Trophoblast cell (in vitro differentiated cells and primary cell): ENCODE measurements around the gene TMEM221.

Source experiments
- DNase-seq, 2 donors: peaks; one replicate each; pipeline ENCODE4 v3.0.0-alpha.2; 2016
- H2AFZ ChIP-seq: 2 replicates; pipeline ENCODE4 v1.6.1; 2013; ENCODE audit warnings: low read length, moderate library complexity, mild to moderate bottlenecking; ENCODE audit not compliant: insufficient read depth, poor library complexity
- H2AK5ac ChIP-seq: 2 replicates; pipeline ENCODE4 v1.6.1; 2013; ENCODE audit warnings: mild to moderate bottlenecking, low read length
- H2BK120ac ChIP-seq: 2 replicates; pipeline ENCODE4 v1.6.1; 2013; ENCODE audit warnings: low read length, mild to moderate bottlenecking, moderate library complexity; ENCODE audit not compliant: insufficient read depth, poor library complexity
- H2BK12ac ChIP-seq: 2 replicates; pipeline ENCODE4 v1.6.1; 2013; ENCODE audit warnings: mild to moderate bottlenecking, low read length, moderate library complexity
- H2BK5ac ChIP-seq: 2 replicates; pipeline ENCODE4 v1.6.1; 2013; ENCODE audit warnings: low read length, low read depth, moderate library complexity, mild to moderate bottlenecking; ENCODE audit not compliant: poor library complexity
- H3K14ac ChIP-seq: 2 replicates; pipeline ENCODE4 v1.6.1; 2013; ENCODE audit warnings: mild to moderate bottlenecking, low read length
- H3K18ac ChIP-seq: 2 replicates; pipeline ENCODE4 v1.6.1; 2013; ENCODE audit warnings: mild to moderate bottlenecking, low read length
- H3K23ac ChIP-seq: 2 replicates; pipeline ENCODE4 v1.6.1; 2013; ENCODE audit warnings: low read length
- H3K27ac ChIP-seq: 2 replicates; pipeline ENCODE4 v1.5.1; 2013; ENCODE audit warnings: low read depth, mild to moderate bottlenecking, inconsistent platforms, low read length, moderate library complexity
- H3K27me3 ChIP-seq: 2 replicates; pipeline ENCODE4 v1.6.1; 2013; ENCODE audit warnings: inconsistent platforms, mild to moderate bottlenecking, low read length, moderate library complexity; ENCODE audit not compliant: insufficient read depth
- H3K36me3 ChIP-seq, 2 experiments: 1 replicate in 1 of 2; 2 replicates in 1 of 2; pipeline ENCODE4 v1.6.1; 2013; ENCODE audit warnings: low read length in 2 of 2, mild to moderate bottlenecking in 2 of 2, moderate library complexity in 1 of 2; ENCODE audit not compliant: insufficient read depth in 2 of 2, control insufficient read depth in 1 of 2
- H3K4ac ChIP-seq: 2 replicates; pipeline ENCODE4 v1.6.1; 2013; ENCODE audit warnings: low read depth, mild to moderate bottlenecking, low read length, moderate library complexity
- H3K4me1 ChIP-seq, 2 experiments: 1 replicate in 1 of 2; 2 replicates in 1 of 2; pipeline ENCODE4 v1.6.1; 2013; ENCODE audit warnings: low read length in 2 of 2, mild to moderate bottlenecking in 2 of 2, moderate library complexity in 1 of 2; ENCODE audit not compliant: insufficient read depth in 2 of 2, control insufficient read depth in 1 of 2
- H3K4me2 ChIP-seq: 2 replicates; pipeline ENCODE4 v1.6.1; 2013; ENCODE audit warnings: inconsistent platforms, mild to moderate bottlenecking, low read length, moderate library complexity
- H3K4me3 ChIP-seq: 2 replicates; pipeline ENCODE4 v1.5.1; 2013; ENCODE audit warnings: mild to moderate bottlenecking, low read depth, low read length, inconsistent platforms
- H3K79me1 ChIP-seq: one replicate; pipeline ENCODE4 v1.6.1; 2013; ENCODE audit warnings: low read length
- H3K79me2 ChIP-seq: 2 replicates; pipeline ENCODE4 v1.6.1; 2013; ENCODE audit warnings: low read length, mild to moderate bottlenecking; ENCODE audit not compliant: control insufficient read depth, insufficient read depth, poor library complexity
- H3K9ac ChIP-seq: 2 replicates; pipeline ENCODE4 v1.6.1; 2013; ENCODE audit warnings: mild to moderate bottlenecking, low read length
- H3K9me3 ChIP-seq: 2 replicates; pipeline ENCODE4 v1.6.1; 2013; ENCODE audit warnings: low read depth, mild to moderate bottlenecking, control low read depth, inconsistent platforms, low read length; ENCODE audit not compliant: insufficient read depth
- H4K12ac ChIP-seq: 2 replicates; pipeline ENCODE4 v1.6.1; 2013; ENCODE audit warnings: low read depth, mild to moderate bottlenecking, low read length, moderate library complexity
- H4K8ac ChIP-seq: 2 replicates; pipeline ENCODE4 v1.6.1; 2013; ENCODE audit warnings: low read depth, mild to moderate bottlenecking, low read length, moderate library complexity
- H4K91ac ChIP-seq: one replicate; pipeline ENCODE4 v1.6.1; 2013; ENCODE audit warnings: low read depth, mild to moderate bottlenecking, low read length, moderate library complexity
- WGBS: extraction: QIAGEN DNeasy Blood & Tissue Kit; methylation state at CpG from one replicate; pipeline ENCODE4 v1.1.7; 2013; ENCODE audit warnings: missing lambda C conversion rate; ENCODE audit not compliant: insufficient read length, insufficient coverage; ENCODE audit errors: extremely low coverage; 5-methylcytosine and 5-hydroxymethylcytosine counted together

The TMEM221 gene

GRCh38 chr19:17420475-17420924 lies 28.0 kb downstream of the TMEM221 start:
- peak overlapping the region; percentile 66 for H4K12ac ChIP-seq
- H3K4ac ChIP-seq: peak overlapping the region; percentile 61
- peak overlapping the region; percentile 81 for H3K18ac ChIP-seq
- H3K14ac ChIP-seq: peak overlapping the region; percentile 83
- H2AK5ac ChIP-seq: peak overlapping the region; percentile 5
- H4K8ac ChIP-seq: peak overlapping the region; percentile 80
- H2AFZ ChIP-seq: peak overlapping the region; percentile 91
- H3K79me1 ChIP-seq: peaks cover 10% of the 10 kb centered on the region
- no CpG with 5 or more reads among the region's 25 CpGs for WGBS
- H3K27ac ChIP-seq: no peak overlapping the region
- peak overlapping the region; percentile 72 for H3K4me2 ChIP-seq
- H3K27me3 ChIP-seq: no peaks in the 10 kb centered on the region
- no peaks in the 10 kb centered on the region for H3K9me3 ChIP-seq
- no peak overlapping the region for H2BK12ac ChIP-seq
- H3K23ac ChIP-seq: no peak overlapping the region
- peak overlapping the region; percentile 57 for H2BK120ac ChIP-seq
- peaks cover 6% of the 10 kb centered on the region for H3K79me2 ChIP-seq
- H2BK5ac ChIP-seq: no peak overlapping the region
- no peak overlapping the region for H3K9ac ChIP-seq
- peaks cover 5 to 6% of the 10 kb centered on the region in 2 experiments for H3K36me3 ChIP-seq
- DNase-seq: peak; percentile 4 to 54
- peaks cover 10 to 16% of the 10 kb centered on the region in 2 experiments for H3K4me1 ChIP-seq
- peak overlapping the region; percentile 88 for H4K91ac ChIP-seq
- peak overlapping the region; percentile 87 for H3K4me3 ChIP-seq

GRCh38 chr19:17419621-17420474 lies 28.6 kb downstream of the TMEM221 start, which contains the start of gene MVB12A:
MVB12A (plus strand) TSS chr19:17420047; CDS start chr19:17420136, 89 bp downstream.
- Histone ChIP-seq H3K79me1 (peaks cover 10% of the 10 kb centered on the region), H3K4ac (peak within 1 kb of the TSS; percentile 61), H3K9ac (no peak within 1 kb of the TSS), H3K27ac (peak within 1 kb of the TSS; percentile 79), H3K79me2 (peaks cover 6% of the 10 kb centered on the region), H2BK5ac (peak within 1 kb of the TSS; percentile 18), H4K12ac (peak within 1 kb of the TSS; percentile 74), H4K8ac (peak within 1 kb of the TSS; percentile 90), H2AK5ac (peak within 1 kb of the TSS; percentile 5), H3K27me3 (no peaks in the 10 kb centered on the region), H4K91ac (peak within 1 kb of the TSS; percentile 88), H3K4me2 (peak within 1 kb of the TSS; percentile 72), H2BK12ac (peak within 1 kb of the TSS; percentile 15), H3K4me3 (peak within 1 kb of the TSS; percentile 87), H3K4me1 (peaks cover 10 to 15% of the 10 kb centered on the region in 2 experiments), H3K23ac (no peak within 1 kb of the TSS), H3K14ac (peak within 1 kb of the TSS; percentile 83), H2BK120ac (peak within 1 kb of the TSS; percentile 57), H3K18ac (peak within 1 kb of the TSS; percentile 81), H3K9me3 (no peaks in the 10 kb centered on the region), H3K36me3 (peaks cover 5 to 6% of the 10 kb centered on the region in 2 experiments), H2AFZ (peak within 1 kb of the TSS; percentile 91)
- no CpG with 5 or more reads among the region's 85 CpGs for WGBS
- peak; percentile 98 to 99 for DNase-seq

DNA sequence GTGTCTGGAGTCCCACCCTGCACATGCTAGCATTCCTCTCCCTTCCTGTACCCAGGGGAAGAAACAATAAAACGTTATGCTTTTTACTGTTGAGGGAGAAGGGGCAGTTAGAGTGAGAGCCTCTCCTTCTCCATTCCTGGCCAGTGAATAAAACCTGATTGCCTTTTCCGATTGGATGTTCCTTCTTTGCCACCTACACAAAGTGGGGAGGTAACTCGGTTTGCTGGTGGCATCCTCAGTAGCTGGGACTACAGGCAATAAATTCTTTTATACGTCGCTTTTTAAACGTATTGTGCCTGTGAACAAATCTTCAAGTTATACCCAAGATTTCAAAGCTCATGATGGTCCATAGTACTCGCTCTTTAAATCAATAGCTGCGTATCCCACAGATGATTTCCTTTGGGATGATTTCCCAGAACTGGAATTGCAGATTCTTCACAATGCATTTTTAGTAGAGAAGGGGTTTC lies 29.3 kb downstream of the TMEM221 start:
- peak overlapping the region; percentile 79 for H3K27ac ChIP-seq
- H3K4me1 ChIP-seq: peaks cover 11 to 12% of the 10 kb centered on the region in 2 experiments
- no peak overlapping the region for H3K23ac ChIP-seq
- peaks cover 6% of the 10 kb centered on the region for H3K79me2 ChIP-seq
- H3K9ac ChIP-seq: no peak overlapping the region
- peak overlapping the region; percentile 47 for H3K14ac ChIP-seq
- H4K91ac ChIP-seq: peak overlapping the region; percentile 70
- H2BK5ac ChIP-seq: peak overlapping the region; percentile 18
- peak overlapping the region; percentile 29 for H3K4me3 ChIP-seq
- H3K27me3 ChIP-seq: no peaks in the 10 kb centered on the region
- H3K9me3 ChIP-seq: no peaks in the 10 kb centered on the region
- no CpG with 5 or more reads among the region's 8 CpGs for WGBS
- H3K18ac ChIP-seq: no peak overlapping the region
- peak overlapping the region; percentile 15 for H2BK12ac ChIP-seq
- no peak overlapping the region for H2AFZ ChIP-seq
- H4K12ac ChIP-seq: peak overlapping the region; percentile 74
- H3K79me1 ChIP-seq: peaks cover 10% of the 10 kb centered on the region
- DNase-seq: peak in 1 of 2 donors; percentile 59
- H2AK5ac ChIP-seq: peak overlapping the region; percentile 5
- peak overlapping the region; percentile 66 for H3K4me2 ChIP-seq
- H3K36me3 ChIP-seq: peaks cover 5 to 6% of the 10 kb centered on the region in 2 experiments
- H2BK120ac ChIP-seq: peak overlapping the region; percentile 40
- H4K8ac ChIP-seq: peak overlapping the region; percentile 90
- H3K4ac ChIP-seq: peak overlapping the region; percentile 14

DNA sequence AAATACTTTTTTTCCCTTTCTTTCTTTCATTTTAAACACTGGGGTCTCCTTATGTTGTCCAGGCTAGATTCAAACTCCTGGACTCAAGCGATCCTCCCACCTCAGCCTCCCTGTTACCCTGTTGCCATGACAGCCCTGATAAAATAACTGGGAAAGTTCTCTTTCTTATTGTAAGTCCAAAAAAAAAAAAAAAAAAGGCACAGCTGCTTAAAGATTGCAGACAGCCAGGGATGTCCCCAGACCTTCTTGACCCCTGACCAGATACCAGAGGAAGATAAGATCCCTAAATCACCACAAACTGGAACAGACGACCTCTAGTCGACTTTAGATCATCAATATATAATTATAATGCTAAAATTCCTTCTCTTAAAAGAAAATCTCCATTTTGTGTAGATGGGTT lies 29.8 kb downstream of the TMEM221 start:
- DNase-seq: peak; percentile 60 to 90

More for the DNA sequence above, 29.8 kb downstream of the TMEM221 start:
- no peak overlapping the region for H2BK120ac ChIP-seq
- no peak overlapping the region for H4K91ac ChIP-seq
- peak overlapping the region; percentile 15 for H2BK12ac ChIP-seq
- H3K79me2 ChIP-seq: peaks cover 6% of the 10 kb centered on the region
- peaks cover 2% of the 10 kb centered on the region in 2 experiments for H3K36me3 ChIP-seq
- H3K4me2 ChIP-seq: no peak overlapping the region
- no peaks in the 10 kb centered on the region for H3K9me3 ChIP-seq
- H3K18ac ChIP-seq: no peak overlapping the region
- no peak overlapping the region for H4K8ac ChIP-seq
- no peak overlapping the region for H4K12ac ChIP-seq
- no peak overlapping the region for H3K4me3 ChIP-seq
- H3K27me3 ChIP-seq: no peaks in the 10 kb centered on the region
- H2AK5ac ChIP-seq: no peak overlapping the region
- no peak overlapping the region for H3K4ac ChIP-seq
- no peak overlapping the region for H2AFZ ChIP-seq
- H3K79me1 ChIP-seq: peaks cover 10% of the 10 kb centered on the region
- H3K4me1 ChIP-seq: peaks cover 11 to 12% of the 10 kb centered on the region in 2 experiments
- H3K9ac ChIP-seq: no peak overlapping the region
- H3K27ac ChIP-seq: no peak overlapping the region
- no CpG with 5 or more reads among the region's 3 CpGs for WGBS
- no peak overlapping the region for H3K23ac ChIP-seq
- no peak overlapping the region for H2BK5ac ChIP-seq
- H3K14ac ChIP-seq: no peak overlapping the region
